ENCODE data around the gene DDRGK1.
"Not testable (repeated sequence)": the region's sequence is repeated elsewhere in the genome, so short reads cannot be mapped to it uniquely, and the experiment has no call there.

Gene DDRGK1

GRCh38 chr20:3163099-3164042 is 41.1 kb downstream of the DDRGK1 start:
- DNase-seq, result no peak

- no peak for DNase-seq
These were observed 42.3 kb downstream of the DDRGK1 start for GRCh38 chr20:3162080-3162611.

- DNase-seq, result no peak
These were observed 43.0 kb downstream of the DDRGK1 start for GRCh38 chr20:3161316-3162079.

- no peak for DNase-seq
These were observed 44.1 kb downstream of the DDRGK1 start for GRCh38 chr20:3160418-3160817.

GRCh38 chr20:3158968-3159431 is 45.5 kb downstream of the DDRGK1 start:
- no peak for DNase-seq

- DNase-seq, result no peak
These were observed 46.7 kb downstream of the DDRGK1 start for GRCh38 chr20:3157817-3158216.

- no peak for DNase-seq
These were observed 47.5 kb downstream of the DDRGK1 start for GRCh38 chr20:3156811-3157619.

GRCh38 chr20:3152057-3152644 is 52.3 kb downstream of the DDRGK1 start:
- not testable (repeated sequence) for DNase-seq

- no peak for DNase-seq
These were observed 53.6 kb downstream of the DDRGK1 start for GRCh38 chr20:3150908-3151307.

GRCh38 chr20:3146732-3147341 is 57.6 kb downstream of the DDRGK1 start:
- DNase-seq, result no peak

- DNase-seq, result no peak
These were observed 62.7 kb downstream of the DDRGK1 start for GRCh38 chr20:3141757-3142156.
